ENCODE data around the gene UST. TPM values are rescaled to one million over a fixed set of nuclear protein-coding genes. Genes with fewer than 3 reads are reported as not detected.
"Not testable (repeated sequence)": the region's sequence is repeated elsewhere in the genome, so short reads cannot be mapped to it uniquely, and the experiment has no call there.

Gene UST
- total RNA-seq, 1 donor from 2014 or later = 4.4 TPM

GRCh38 chr6:148904896-148905870, 158.4 kb downstream of the UST start:
- ATAC-seq (peak; percentile 79), DNase-seq (ENCODE audit: missing footprints) (no peak)
- intact Hi-C loops (cut with DNase I) = no loop called here

- no peak for DNase-seq (ENCODE audit: missing footprints)
- intact Hi-C loops (cut with DNase I) = no loop called here
- ATAC-seq = no peak
These were observed 159.1 kb downstream of the UST start for GRCh38 chr6:148905901-148906300.

DNA sequence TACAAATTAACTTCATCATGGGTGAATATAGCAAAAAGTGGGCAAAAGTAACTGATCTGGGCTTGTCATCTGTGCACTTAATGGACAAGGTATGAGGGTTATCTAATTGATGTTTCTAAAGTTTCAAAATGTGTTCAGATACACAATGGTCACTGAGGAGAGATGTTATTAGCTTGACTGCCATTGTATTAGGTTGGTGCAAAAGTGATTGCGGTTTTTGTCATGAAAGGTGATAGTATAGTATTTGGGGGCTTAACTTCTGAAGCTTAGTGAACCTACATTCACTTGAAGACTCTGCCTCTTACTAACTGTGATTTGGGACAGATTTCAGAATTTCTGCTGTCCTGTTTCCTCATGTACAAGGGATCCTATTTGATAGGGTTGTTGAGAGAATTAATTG, 159.6 kb downstream of the UST start:
- no peak for ATAC-seq
- no peak for DNase-seq (ENCODE audit: missing footprints)
- intact Hi-C loops (cut with DNase I) = no loop called here

- no peak for ATAC-seq
- intact Hi-C loops (cut with DNase I) = no loop called here
- DNase-seq (ENCODE audit: missing footprints) = no peak
These were observed 160.7 kb downstream of the UST start for GRCh38 chr6:148907573-148907972.

- intact Hi-C loops (cut with DNase I) = no loop called here
- no peak for ATAC-seq
- no peak for DNase-seq (ENCODE audit: missing footprints)
These were observed 165.4 kb downstream of the UST start for GRCh38 chr6:148912252-148912651.

DNA sequence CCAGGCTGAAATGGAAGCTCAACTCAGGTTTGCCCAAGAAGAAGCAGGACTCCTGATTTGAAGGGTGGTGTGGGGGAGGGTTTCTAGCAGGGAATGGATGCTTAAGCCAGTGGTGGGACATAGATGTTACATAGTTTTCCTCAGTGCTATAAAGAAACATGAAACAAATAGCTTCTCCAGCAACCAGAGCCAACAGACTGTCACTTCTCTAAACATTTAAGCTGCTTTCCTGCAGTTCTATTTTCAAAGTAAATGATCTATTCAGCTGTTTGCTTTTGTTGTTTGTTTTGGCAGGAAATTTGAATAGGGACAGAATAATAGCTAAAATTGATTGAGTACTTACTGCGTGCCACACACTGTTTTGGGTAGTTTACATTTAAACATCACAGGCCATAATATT, 169.0 kb downstream of the UST start:
- intact Hi-C loops (cut with DNase I) = no loop called here
- ATAC-seq = no peak
- DNase-seq (ENCODE audit: missing footprints) = no peak

- intact Hi-C loops (cut with DNase I); DNase-seq (ENCODE audit: missing footprints); ATAC-seq: not testable (repeated sequence)
These were observed 169.7 kb downstream of the UST start for GRCh38 chr6:148916485-148916884.

- intact Hi-C loops (cut with DNase I) = no loop called here
- DNase-seq (ENCODE audit: missing footprints) = no peak
- no peak for ATAC-seq
These were observed 177.6 kb downstream of the UST start for GRCh38 chr6:148924226-148925012.

DNA sequence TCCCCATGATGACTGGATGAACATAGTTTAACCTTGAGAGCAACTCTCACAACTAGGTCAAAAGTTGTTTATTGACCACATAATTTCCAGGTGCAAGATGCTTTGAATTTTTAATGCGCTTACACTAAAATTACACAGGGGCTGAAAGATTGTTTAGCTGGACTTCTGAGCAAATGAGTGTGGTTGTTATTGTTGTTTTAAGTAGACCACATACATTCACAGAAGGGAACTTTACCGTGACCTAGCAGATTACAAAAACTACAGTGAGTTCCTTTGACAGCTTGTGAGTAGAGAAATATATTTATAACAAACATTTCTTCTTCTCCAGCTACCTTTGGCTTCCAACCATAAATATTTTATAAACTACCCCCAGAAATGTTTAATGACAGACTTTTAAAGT, 178.9 kb downstream of the UST start:
- DNase-seq (ENCODE audit: missing footprints) (no peak), ATAC-seq (no peak)
- intact Hi-C loops (cut with DNase I) = no loop called here

GRCh38 chr6:148926478-148926877, 179.6 kb downstream of the UST start:
- DNase-seq (ENCODE audit: missing footprints) (no peak), ATAC-seq (peak; percentile 70)
- intact Hi-C loops (cut with DNase I) = no loop called here

DNA sequence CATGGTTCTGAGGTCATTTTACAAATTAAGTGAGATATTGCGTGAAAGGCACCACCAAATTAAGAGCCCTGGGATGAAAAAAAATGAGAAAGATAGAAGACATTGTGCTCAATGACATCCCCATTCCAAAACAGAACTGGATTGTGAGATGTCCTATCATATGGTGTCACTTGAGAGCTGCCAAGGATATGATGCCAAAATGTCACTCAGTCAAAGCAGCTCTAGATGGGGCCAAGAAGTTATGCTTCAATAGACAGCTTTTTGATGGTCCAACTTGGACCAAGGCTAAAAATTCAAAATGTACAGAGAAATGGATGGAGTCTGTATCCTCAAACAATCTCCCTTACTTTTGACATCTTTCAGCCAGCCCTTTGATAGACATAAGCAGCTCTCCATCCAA, 180.8 kb downstream of the UST start:
- ATAC-seq = no peak
- no peak for DNase-seq (ENCODE audit: missing footprints)
- intact Hi-C loops (cut with DNase I) = no loop called here

- DNase-seq (ENCODE audit: missing footprints) = no peak
- ATAC-seq = no peak
- intact Hi-C loops (cut with DNase I) = no loop called here
These were observed 182.0 kb downstream of the UST start for GRCh38 chr6:148928811-148929210.

GRCh38 chr6:148932208-148932607, 185.4 kb downstream of the UST start:
- ATAC-seq (no peak), DNase-seq (ENCODE audit: missing footprints) (no peak)
- intact Hi-C loops (cut with DNase I) = no loop called here

GRCh38 chr6:148932731-148933130, 185.9 kb downstream of the UST start:
- DNase-seq (ENCODE audit: missing footprints) (no peak), ATAC-seq (no peak)
- intact Hi-C loops (cut with DNase I) = no loop called here

- DNase-seq (ENCODE audit: missing footprints) = no peak
- intact Hi-C loops (cut with DNase I) = no loop called here
- ATAC-seq = no peak
These were observed 187.7 kb downstream of the UST start for GRCh38 chr6:148934539-148934938.

DNA sequence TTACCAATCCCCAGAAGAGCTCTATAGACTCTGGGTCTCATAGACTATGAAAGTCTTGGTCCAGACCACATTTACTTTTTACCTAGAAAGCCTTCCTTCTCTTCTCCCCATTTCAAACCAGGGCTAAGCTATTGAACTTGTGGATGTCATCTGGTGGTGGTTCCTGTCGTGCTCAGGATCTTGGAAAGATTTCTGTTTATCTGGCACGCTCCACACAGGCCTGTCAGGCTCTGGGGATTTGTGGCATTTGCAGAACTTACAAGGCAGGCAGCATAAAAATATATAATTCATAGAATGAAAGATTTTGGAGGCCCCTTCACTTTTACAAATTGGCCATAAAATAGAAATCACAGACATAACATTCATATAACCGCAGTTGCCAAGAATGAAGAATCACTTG, 188.1 kb downstream of the UST start:
- intact Hi-C loops (cut with DNase I) = no loop called here
- ATAC-seq (peak; percentile 39), DNase-seq (ENCODE audit: missing footprints) (no peak)

- DNase-seq (ENCODE audit: missing footprints) (no peak), ATAC-seq (no peak)
- intact Hi-C loops (cut with DNase I) = no loop called here
These were observed 189.0 kb downstream of the UST start for GRCh38 chr6:148935705-148936435.

GRCh38 chr6:148943451-148943850, 196.6 kb downstream of the UST start:
- no peak for DNase-seq (ENCODE audit: missing footprints)
- intact Hi-C loops (cut with DNase I) = no loop called here
- ATAC-seq = no peak

DNA sequence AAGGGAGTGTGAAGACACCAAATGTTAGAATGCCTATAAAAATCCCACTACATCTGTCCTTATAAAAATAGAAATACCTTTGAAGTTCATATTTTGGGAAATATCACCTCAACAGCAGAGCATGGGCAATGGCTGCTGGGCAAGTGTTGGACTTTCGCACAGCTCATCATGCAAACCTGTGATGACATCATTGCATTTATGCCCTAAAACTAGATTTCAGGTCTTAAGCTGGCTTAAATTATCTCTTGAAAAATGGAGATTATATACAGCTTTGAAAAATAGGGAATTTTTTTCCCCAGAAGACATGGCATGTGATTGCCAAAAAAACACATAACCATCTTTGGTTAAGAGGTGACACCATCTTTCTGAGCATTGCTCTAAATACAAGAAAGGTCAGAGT, 197.8 kb downstream of the UST start:
- intact Hi-C loops (cut with DNase I) = loop anchor here (5.0 kb wide), 1 partner anchor 382 kb away; no protein-coding TSS in a partner anchor
- DNase-seq (ENCODE audit: missing footprints) (no peak), ATAC-seq (no peak)
